Measurements from ENCODE around the gene DLGAP1. TPM values are rescaled to one million over a fixed set of nuclear protein-coding genes. Genes with fewer than 3 reads are reported as not detected.

The DLGAP1 gene
- total and polyA plus RNA-seq, 2 of the 4 experiments (the other 2 are of a cell fraction), result under 0.01 to 0.09 TPM

GRCh38 chr18:3625742-3626091 lies 829.4 kb downstream of the DLGAP1 start:
- peak overlapping the region; percentile 83 for H3K18ac ChIP-seq (ENCODE audit: low read depth, low read length)
- peak overlapping the region; percentile 100 for H2BK5ac ChIP-seq (ENCODE audit: low read depth, low read length, poor library complexity, severe bottlenecking)
- no peak overlapping the region for H3K4me3 ChIP-seq (ENCODE audit: insufficient read depth, low read depth, low read length)
- H2AK5ac ChIP-seq (ENCODE audit: low read depth, low read length), result peak overlapping the region; percentile 93
- H4K91ac ChIP-seq (ENCODE audit: insufficient read depth, low read depth, low read length), result peak overlapping the region; percentile 93
- POLR2A ChIA-PET (ENCODE audit: unreplicated experiment), result interaction anchor here (0.6 to 2.7 kb wide), 2 partner anchors 20 to 22 kb away, joined by 3 to 14 read pairs; no protein-coding TSS in a partner anchor
- peak overlapping the region; percentile 95 for H3K4ac ChIP-seq (ENCODE audit: low read depth, low read length)
- BruUV-seq (replicated peaks), result no TSS peak
- peak overlapping the region; percentile 53 to 91 for H4K8ac ChIP-seq (ENCODE audit: low read depth in 2 of 2, low read length in 2 of 2)
- no peaks in the 10 kb centered on the region for H3K36me3 ChIP-seq (ENCODE audit: control insufficient read depth, insufficient read depth, low read length)
- peak overlapping the region; percentile 21; the same call in 1 of the 2 replicates for H3K4me2 ChIP-seq (ENCODE audit: low read depth, low read length)
- peak overlapping the region; percentile 58; the same call in 1 of the 2 replicates for H3K56ac ChIP-seq (ENCODE audit: extremely low read depth, insufficient read depth, low read length)
- H3K27ac ChIP-seq (ENCODE audit: insufficient read depth, low read length), result peak overlapping the region; percentile 89
- peak overlapping the region; percentile 77 for H4K5ac ChIP-seq (ENCODE audit: low read depth, low read length)
- H3K27me3 ChIP-seq (ENCODE audit: control insufficient read depth, insufficient read depth, low read length), result no peaks in the 10 kb centered on the region
- H2BK15ac ChIP-seq (ENCODE audit: low read depth, low read length), result peak overlapping the region; percentile 59; the same call in 2 of the 3 replicates
- dilution Hi-C loops (cut with HindIII; ENCODE audit: low sequenced_read_pairs, unreplicated experiment), result no loop called here
- H2AK9ac ChIP-seq (replicated peaks; ENCODE audit: low read depth, low read length, poor library complexity), result no peak overlapping the region
- peak overlapping the region; percentile 100 for H2BK120ac ChIP-seq (ENCODE audit: low read depth, low read length)
- peaks cover 25% of the 10 kb centered on the region for H3K4me1 ChIP-seq (ENCODE audit: control insufficient read depth, insufficient read depth, low read length)
- CTCF ChIA-PET, result no interaction called here
- no peak for TF ChIP-seq POLR2A (IDR thresholded peaks at IDR 0.05; ENCODE audit: low read depth, low read length)
- no peak for TF ChIP-seq RFX5 (IDR thresholded peaks at IDR 0.05; ENCODE audit: low read depth, low read length)
- no peak for TF ChIP-seq RAD21 (IDR thresholded peaks at IDR 0.05; ENCODE audit: low read length)
- no peak for TF ChIP-seq NFE2L2 (IDR thresholded peaks at IDR 0.05; ENCODE audit: low read depth, low read length)
- no peak for TF ChIP-seq FOS (IDR thresholded peaks at IDR 0.05; ENCODE audit: low read depth, low read length)
- TF ChIP-seq MXI1 (IDR thresholded peaks at IDR 0.05; ENCODE audit: borderline replicate concordance, low read depth, low read length), result no peak
- TF ChIP-seq BHLHE40 (IDR thresholded peaks at IDR 0.05; ENCODE audit: low read depth, low read length), result no peak
- no peak for TF ChIP-seq MAZ (IDR thresholded peaks at IDR 0.05; ENCODE audit: borderline replicate concordance, low read depth, low read length)
- TF ChIP-seq RCOR1 (IDR thresholded peaks at IDR 0.05; ENCODE audit: insufficient replicate concordance, low read length), result no peak
- TF ChIP-seq CEBPB (IDR thresholded peaks at IDR 0.05; ENCODE audit: low read depth, low read length), result no peak
- TF ChIP-seq MAFK (IDR thresholded peaks at IDR 0.05; ENCODE audit: low read depth, low read length), result no peak
- TF ChIP-seq CHD1 (IDR thresholded peaks at IDR 0.05; ENCODE audit: low read depth, low read length), result no peak
- no peak for TF ChIP-seq SMC3 (IDR thresholded peaks at IDR 0.05; ENCODE audit: low read depth, low read length)
- TF ChIP-seq, protein P1, sequence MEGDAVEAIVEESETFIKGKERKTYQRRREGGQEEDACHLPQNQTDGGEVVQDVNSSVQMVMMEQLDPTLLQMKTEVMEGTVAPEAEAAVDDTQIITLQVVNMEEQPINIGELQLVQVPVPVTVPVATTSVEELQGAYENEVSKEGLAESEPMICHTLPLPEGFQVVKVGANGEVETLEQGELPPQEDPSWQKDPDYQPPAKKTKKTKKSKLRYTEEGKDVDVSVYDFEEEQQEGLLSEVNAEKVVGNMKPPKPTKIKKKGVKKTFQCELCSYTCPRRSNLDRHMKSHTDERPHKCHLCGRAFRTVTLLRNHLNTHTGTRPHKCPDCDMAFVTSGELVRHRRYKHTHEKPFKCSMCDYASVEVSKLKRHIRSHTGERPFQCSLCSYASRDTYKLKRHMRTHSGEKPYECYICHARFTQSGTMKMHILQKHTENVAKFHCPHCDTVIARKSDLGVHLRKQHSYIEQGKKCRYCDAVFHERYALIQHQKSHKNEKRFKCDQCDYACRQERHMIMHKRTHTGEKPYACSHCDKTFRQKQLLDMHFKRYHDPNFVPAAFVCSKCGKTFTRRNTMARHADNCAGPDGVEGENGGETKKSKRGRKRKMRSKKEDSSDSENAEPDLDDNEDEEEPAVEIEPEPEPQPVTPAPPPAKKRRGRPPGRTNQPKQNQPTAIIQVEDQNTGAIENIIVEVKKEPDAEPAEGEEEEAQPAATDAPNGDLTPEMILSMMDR (conservative IDR thresholded peaks at IDR 0.05; ENCODE audit: low read depth, low read length), result no peak
- TF ChIP-seq ELK1 (IDR thresholded peaks at IDR 0.05; ENCODE audit: borderline replicate concordance, low read depth, low read length), result no peak
- TF ChIP-seq, protein P2, sequence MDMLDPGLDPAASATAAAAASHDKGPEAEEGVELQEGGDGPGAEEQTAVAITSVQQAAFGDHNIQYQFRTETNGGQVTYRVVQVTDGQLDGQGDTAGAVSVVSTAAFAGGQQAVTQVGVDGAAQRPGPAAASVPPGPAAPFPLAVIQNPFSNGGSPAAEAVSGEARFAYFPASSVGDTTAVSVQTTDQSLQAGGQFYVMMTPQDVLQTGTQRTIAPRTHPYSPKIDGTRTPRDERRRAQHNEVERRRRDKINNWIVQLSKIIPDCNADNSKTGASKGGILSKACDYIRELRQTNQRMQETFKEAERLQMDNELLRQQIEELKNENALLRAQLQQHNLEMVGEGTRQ (IDR thresholded peaks at IDR 0.05; ENCODE audit: low read depth, low read length), result no peak
- H3K9me1 ChIP-seq (ENCODE audit: insufficient read depth, low read length), result peaks cover 15% of the 10 kb centered on the region
- no peaks in the 10 kb centered on the region for H3K9me3 ChIP-seq (ENCODE audit: control insufficient read depth, insufficient read depth, low read length)
- H4K20me1 ChIP-seq (ENCODE audit: insufficient read depth, low read length), result no peaks in the 10 kb centered on the region
- intact Hi-C loops (cut with micrococcal nuclease), result no loop called here
- in situ Hi-C loops (cut with MboI; ENCODE audit: low sequenced_read_pairs), result no loop called here
- peak overlapping the region; percentile 10 for H2AFZ ChIP-seq (replicated peaks; ENCODE audit: low read length, poor library complexity)
- H3K23ac ChIP-seq (ENCODE audit: low read depth, low read length), result peak overlapping the region; percentile 88; the same call in 1 of the 2 replicates
- H3K9ac ChIP-seq (ENCODE audit: low read depth, low read length), result no peak overlapping the region
- DNase-seq (peak; percentile 19), ATAC-seq (ENCODE audit: low read depth) (no peak)
- H3K79me1 ChIP-seq (ENCODE audit: low read depth in 1 of 2, low read length in 2 of 2), result peaks cover 0 to 17% of the 10 kb centered on the region in 2 experiments; a peak in 2 of 4 replicates
- peak overlapping the region; percentile 96 for H2BK20ac ChIP-seq (ENCODE audit: low read depth, low read length)
- H3K14ac ChIP-seq (replicated peaks; ENCODE audit: low read depth, low read length), result peak overlapping the region; percentile 98
